ENCODE data around the gene TRMT112.

DNA sequence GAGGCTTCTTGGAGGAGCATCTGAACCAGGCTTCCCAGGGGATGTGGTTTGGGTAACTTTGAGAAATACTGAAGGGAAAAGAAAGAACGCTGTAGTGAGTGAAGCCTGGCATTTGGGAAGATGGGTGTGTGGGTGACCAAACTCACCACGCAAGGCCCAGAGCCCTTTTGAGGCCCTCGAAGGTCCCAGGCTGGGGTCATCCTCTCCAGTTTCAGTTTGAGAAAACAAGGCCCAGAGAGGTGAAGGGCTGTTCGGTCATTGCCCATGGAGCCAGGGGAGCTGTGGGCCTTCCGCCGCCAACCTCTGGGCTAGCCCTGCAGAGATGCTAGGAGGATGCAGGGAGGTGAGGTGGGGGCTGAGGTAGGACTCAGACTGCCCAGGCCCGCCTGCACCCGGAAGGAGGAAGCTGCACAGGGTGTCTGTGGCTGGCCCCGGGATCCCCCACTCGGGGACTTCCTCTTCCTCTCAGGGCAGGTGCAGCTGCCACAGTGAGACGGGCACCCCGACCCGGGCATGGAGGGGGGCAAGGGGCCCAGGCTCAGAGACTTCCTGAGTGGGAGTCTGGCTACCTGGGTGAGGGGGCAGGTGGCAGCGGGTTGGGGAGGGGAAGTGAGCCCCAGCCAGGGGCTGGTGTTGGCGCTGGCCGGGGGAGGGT, 22.5 kb upstream of the TRMT112 start, which contains the start of gene CCDC88B:
- TF ChIP-seq, protein P1, sequence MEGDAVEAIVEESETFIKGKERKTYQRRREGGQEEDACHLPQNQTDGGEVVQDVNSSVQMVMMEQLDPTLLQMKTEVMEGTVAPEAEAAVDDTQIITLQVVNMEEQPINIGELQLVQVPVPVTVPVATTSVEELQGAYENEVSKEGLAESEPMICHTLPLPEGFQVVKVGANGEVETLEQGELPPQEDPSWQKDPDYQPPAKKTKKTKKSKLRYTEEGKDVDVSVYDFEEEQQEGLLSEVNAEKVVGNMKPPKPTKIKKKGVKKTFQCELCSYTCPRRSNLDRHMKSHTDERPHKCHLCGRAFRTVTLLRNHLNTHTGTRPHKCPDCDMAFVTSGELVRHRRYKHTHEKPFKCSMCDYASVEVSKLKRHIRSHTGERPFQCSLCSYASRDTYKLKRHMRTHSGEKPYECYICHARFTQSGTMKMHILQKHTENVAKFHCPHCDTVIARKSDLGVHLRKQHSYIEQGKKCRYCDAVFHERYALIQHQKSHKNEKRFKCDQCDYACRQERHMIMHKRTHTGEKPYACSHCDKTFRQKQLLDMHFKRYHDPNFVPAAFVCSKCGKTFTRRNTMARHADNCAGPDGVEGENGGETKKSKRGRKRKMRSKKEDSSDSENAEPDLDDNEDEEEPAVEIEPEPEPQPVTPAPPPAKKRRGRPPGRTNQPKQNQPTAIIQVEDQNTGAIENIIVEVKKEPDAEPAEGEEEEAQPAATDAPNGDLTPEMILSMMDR (IDR thresholded peaks at IDR 0.05) = no peak
- no peak for TF ChIP-seq EP300 (IDR thresholded peaks at IDR 0.05)
- peak in 1 of 2 donors; percentile 55 for TF ChIP-seq POLR2AphosphoS5 (IDR thresholded peaks at IDR 0.05)

All from upper lobe of left lung (tissue), 4 donors.